Astrocyte (in vitro differentiated cells and primary cell): ENCODE results near the gene UBE2U.

Source experiments
- CTCF ChIP-seq: IDR thresholded peaks from 2 replicates; pipeline ENCODE4 v1.5.1; 2011; ENCODE audit warnings: low read depth, mild to moderate bottlenecking, inconsistent platforms, low read length, moderate library complexity; ENCODE audit not compliant: insufficient read depth
- EZH2 ChIP-seq: IDR thresholded peaks from 2 replicates; pipeline ENCODE4 v1.6.1; 2012; ENCODE audit warnings: mild to moderate bottlenecking, low read length, inconsistent platforms; ENCODE audit not compliant: insufficient read depth

- no peak for TF ChIP-seq CTCF
- no peak for TF ChIP-seq EZH2
These were observed 44.6 kb downstream of the UBE2U start for GRCh38 chr1:64248065-64248464.
